GM06990 (cell line): ENCODE results near the gene CLCN5.

Source experiments
- DNase-seq: peaks from one replicate; pipeline ENCODE4 v3.0.0-alpha.2; 2011; ENCODE audit not compliant: insufficient read length; ENCODE audit errors: extremely low read depth
- H3K27me3 ChIP-seq: replicated peaks from 2 replicates; pipeline ENCODE4 v1.6.0; 2011; ENCODE audit warnings: low read length; ENCODE audit not compliant: control insufficient read depth, insufficient read depth
- H3K36me3 ChIP-seq: 2 replicates; pipeline ENCODE4 v1.5.1; 2011; ENCODE audit warnings: low read length; ENCODE audit not compliant: control insufficient read depth, insufficient read depth
- H3K4me3 ChIP-seq: replicated peaks from 2 replicates; pipeline ENCODE4 v1.5.1; 2011; ENCODE audit warnings: low read depth, mild to moderate bottlenecking, control low read depth, low read length
- TF ChIP-seq, protein P1 (sequence below): IDR thresholded peaks from 2 replicates; pipeline ENCODE4 v1.5.1; 2011; ENCODE audit warnings: low read length, control low read depth, mild to moderate bottlenecking, inconsistent platforms; ENCODE audit not compliant: insufficient read depth, poor library complexity, severe bottlenecking

CLCN5 gene

DNA sequence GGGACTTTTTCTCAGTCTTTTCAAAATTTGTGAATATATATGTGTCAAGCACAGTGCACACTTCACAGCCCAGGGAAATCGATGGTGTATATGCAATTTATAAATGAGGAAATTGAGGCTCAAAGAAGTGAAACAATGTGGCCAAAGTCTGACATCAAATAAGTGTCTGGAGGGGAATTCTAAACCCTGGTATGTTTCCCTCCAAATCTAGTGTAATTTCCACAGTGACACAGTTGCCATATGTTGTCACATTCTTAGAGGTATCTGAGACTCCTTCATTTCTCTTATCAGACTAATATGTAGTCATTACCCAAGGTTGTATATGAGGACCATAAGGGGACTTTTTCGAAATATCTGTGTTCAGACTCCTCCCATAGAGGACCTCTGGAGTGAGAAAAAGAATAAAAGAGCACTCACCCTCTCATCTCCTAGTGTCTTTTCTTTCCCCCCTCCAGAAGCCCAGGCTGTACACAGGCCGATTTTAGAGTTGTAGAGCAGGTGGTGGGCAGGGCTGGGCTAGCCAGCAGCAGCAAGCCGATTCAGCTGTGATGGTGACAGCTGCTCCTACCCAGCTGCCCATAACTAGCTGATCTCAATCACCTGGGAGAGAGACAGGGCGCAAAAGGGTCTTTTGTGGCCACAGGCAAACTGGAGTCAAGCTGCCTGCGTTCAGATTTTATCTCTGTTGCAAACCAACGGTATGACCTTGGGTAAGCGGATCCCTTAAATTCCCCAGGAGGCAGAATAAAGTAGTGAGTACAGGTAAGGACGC is 55.1 kb downstream of the CLCN5 start:
- TF ChIP-seq, protein P1, sequence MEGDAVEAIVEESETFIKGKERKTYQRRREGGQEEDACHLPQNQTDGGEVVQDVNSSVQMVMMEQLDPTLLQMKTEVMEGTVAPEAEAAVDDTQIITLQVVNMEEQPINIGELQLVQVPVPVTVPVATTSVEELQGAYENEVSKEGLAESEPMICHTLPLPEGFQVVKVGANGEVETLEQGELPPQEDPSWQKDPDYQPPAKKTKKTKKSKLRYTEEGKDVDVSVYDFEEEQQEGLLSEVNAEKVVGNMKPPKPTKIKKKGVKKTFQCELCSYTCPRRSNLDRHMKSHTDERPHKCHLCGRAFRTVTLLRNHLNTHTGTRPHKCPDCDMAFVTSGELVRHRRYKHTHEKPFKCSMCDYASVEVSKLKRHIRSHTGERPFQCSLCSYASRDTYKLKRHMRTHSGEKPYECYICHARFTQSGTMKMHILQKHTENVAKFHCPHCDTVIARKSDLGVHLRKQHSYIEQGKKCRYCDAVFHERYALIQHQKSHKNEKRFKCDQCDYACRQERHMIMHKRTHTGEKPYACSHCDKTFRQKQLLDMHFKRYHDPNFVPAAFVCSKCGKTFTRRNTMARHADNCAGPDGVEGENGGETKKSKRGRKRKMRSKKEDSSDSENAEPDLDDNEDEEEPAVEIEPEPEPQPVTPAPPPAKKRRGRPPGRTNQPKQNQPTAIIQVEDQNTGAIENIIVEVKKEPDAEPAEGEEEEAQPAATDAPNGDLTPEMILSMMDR, result no peak
- DNase-seq, result no peak
- no peak overlapping the region for H3K4me3 ChIP-seq
- no peaks in the 10 kb centered on the region for H3K36me3 ChIP-seq
- no peaks in the 10 kb centered on the region for H3K27me3 ChIP-seq

DNA sequence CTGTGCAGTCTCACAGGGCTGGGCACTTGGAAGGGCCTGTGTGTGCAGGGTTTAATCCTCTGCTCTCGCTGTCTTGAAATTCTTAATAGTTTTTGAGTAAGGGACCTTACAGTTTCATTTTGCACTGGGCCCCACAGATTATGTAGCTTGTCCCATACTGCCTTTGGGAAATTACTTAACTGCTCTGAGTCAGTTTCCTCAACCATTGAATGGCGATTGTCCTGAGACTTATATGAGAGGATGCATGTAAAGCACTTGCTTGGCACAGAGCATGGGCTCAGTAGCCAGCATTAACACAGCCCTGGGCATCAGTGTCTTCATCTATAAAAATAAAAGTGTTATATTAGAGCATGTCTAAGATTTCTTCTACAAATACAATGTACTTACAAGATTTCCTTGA is 55.8 kb downstream of the CLCN5 start:
- Histone ChIP-seq H3K4me3 (no peak overlapping the region), H3K36me3 (no peaks in the 10 kb centered on the region), H3K27me3 (no peaks in the 10 kb centered on the region)
- TF ChIP-seq, protein P1, result no peak
- no peak for DNase-seq

DNA sequence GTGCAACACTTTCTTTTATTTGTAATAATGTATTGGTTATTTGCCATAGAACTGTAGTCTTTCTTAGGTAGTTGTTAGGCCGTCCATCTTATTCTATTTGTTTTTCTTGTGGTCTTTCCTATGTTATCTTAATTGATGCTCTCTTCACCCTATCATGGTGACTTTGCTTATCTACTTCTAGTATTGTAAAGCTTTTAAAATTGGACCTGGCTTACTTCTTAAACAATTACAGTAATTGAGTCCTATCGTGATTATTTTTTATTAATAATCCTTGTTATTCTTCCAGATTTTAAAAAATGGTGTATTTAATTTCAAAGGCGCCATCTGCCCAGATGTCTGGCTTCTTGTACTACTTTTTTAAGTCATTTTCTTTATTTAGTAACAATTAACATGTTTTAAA is 63.7 kb downstream of the CLCN5 start:
- no peak for DNase-seq
- TF ChIP-seq, protein P1, result no peak
- Histone ChIP-seq H3K4me3 (no peak overlapping the region), H3K36me3 (no peaks in the 10 kb centered on the region), H3K27me3 (no peaks in the 10 kb centered on the region)

DNA sequence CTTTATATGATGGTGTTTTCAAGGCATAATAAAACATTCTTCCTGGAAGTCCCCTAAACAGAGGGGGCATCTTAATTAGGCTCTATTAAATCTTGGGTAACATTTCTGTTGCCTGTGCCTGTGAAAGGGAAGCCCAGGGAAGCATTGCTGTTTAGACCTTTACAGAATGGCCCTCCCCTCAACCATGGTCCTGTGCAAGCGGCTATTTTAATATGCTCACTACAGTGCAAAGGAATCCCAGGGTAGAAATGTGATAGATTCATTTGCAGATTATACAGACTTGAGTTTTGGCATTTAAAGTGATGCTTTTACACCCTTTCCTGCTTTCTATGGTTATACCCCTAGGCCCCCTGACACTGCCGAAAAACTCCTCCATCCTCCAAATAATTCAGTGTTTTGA is 65.3 kb downstream of the CLCN5 start:
- Histone ChIP-seq H3K4me3 (no peak overlapping the region), H3K36me3 (no peaks in the 10 kb centered on the region), H3K27me3 (no peaks in the 10 kb centered on the region)
- DNase-seq, result no peak
- TF ChIP-seq, protein P1, result no peak

DNA sequence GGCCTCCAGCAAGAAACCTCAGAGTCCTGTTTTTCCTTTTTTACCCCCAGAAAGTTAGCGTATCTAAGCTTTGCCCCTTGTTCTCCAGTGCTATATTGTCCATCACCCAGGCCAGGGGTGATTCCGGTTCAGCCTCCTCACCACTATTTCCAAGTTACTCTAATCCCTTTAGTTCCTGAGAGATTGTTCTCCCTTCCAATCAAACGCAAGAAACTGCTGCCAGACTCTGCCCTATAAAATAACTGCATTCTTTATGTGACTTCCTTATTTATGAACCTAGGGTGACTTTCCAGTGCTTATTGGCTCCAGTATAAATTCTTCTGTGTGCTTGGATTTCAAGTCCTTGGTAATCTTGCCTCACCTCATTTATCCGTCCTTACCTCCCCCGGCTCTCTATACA is 65.7 kb downstream of the CLCN5 start:
- no peak for DNase-seq
- no peaks in the 10 kb centered on the region for H3K27me3 ChIP-seq
- TF ChIP-seq, protein P1, result no peak
- no peaks in the 10 kb centered on the region for H3K36me3 ChIP-seq
- no peak overlapping the region for H3K4me3 ChIP-seq

DNA sequence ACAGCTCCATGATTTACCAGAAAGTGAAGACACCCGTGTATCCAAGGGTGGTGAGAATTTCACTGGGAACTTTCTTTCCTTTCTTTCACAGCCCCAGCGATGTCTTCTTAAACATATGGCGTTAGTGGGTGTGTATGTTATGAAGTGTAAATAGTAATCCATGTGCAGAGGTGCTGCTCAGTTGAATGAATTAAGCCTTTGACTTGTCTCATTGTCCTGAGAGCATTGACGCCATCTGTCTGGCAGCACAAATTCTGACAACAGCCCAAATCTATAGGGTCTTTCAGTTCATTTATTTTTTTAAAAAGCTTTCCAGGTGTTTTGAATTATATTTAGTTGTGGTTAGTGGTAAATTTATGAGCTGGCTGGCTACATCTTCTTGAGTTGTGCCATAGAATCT is 69.4 kb downstream of the CLCN5 start:
- no peak for DNase-seq
- Histone ChIP-seq H3K36me3 (no peaks in the 10 kb centered on the region), H3K27me3 (no peaks in the 10 kb centered on the region), H3K4me3 (no peak overlapping the region)
- TF ChIP-seq, protein P1, result no peak
